ENCODE data around the gene CDH6. TPM values are rescaled to one million over a fixed set of nuclear protein-coding genes. Genes with fewer than 3 reads are reported as not detected.
"Not testable (repeated sequence)": the region's sequence is repeated elsewhere in the genome, so short reads cannot be mapped to it uniquely, and the experiment has no call there.

Gene CDH6
- total and polyA plus RNA-seq, 10 donors = 0.11 to 2.7 (median 0.60) TPM

DNA sequence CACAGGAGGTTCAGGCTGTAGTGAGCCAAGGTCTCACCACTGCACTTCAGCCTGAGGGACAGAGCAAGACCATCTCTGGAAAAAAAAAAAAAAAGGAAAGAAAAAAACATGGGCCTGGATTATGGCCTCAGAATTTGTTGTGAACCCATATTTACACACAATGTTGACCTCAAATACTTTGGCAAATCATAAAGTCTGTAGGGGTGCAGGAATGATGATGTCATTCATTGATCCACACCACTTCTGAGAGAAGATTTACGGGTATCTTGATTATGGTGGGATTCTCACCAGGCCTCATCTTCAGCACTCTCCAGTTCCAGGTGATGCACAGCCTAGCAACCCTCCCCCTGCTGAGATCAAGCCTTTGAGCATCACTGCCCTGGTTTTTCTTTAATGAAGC, 156.9 kb downstream of the CDH6 start:
- no peaks in the 10 kb centered on the region for H3K36me3 ChIP-seq
- no peaks in the 10 kb centered on the region for H3K4me1 ChIP-seq
- no peak overlapping the region for H3K4me3 ChIP-seq
- TF ChIP-seq POLR2AphosphoS5 (IDR thresholded peaks at IDR 0.05) (no peak), POLR2A (IDR thresholded peaks at IDR 0.05) (no peak), CTCF (IDR thresholded peaks at IDR 0.05 in 8 of 11, conservative IDR thresholded peaks at IDR 0.05 in 3 of 11) (no peak)
- H3K9me3 ChIP-seq = peaks cover 0 to 4% (median under 1%) of the 10 kb centered on the region in 8 donors
- H3K27ac ChIP-seq = no peak overlapping the region
- 83 to 95% (median 94%) methylated on average over 1 of the region's 1 CpG for WGBS, 5 donors
- intact Hi-C loops (cut with DNase I; ENCODE audit: low total_unique reads) = no loop called here
- H3K27me3 ChIP-seq (replicated peaks in 1 of 7) = peaks cover 0 to 6% (median 0%) of the 10 kb centered on the region in 7 donors
- DNase-seq = no peak

- 50 to 78% (median 72%) methylated on average over 3 of the region's 3 CpGs for WGBS, 5 donors
- DNase-seq = no peak
- Histone ChIP-seq H3K36me3 (no peaks in the 10 kb centered on the region), H3K4me1 (no peaks in the 10 kb centered on the region), H3K27me3 (replicated peaks in 1 of 7) (peaks cover 0 to 4% (median 0%) of the 10 kb centered on the region in 7 donors), H3K9me3 (peaks cover 0 to 16% (median 5%) of the 10 kb centered on the region in 8 donors), H3K4me3 (no peak overlapping the region), H3K27ac (no peak overlapping the region)
- no peak for TF ChIP-seq POLR2AphosphoS5 (IDR thresholded peaks at IDR 0.05)
- no peak for TF ChIP-seq POLR2A (IDR thresholded peaks at IDR 0.05)
- no peak for TF ChIP-seq CTCF (IDR thresholded peaks at IDR 0.05 in 8 of 11, conservative IDR thresholded peaks at IDR 0.05 in 3 of 11)
- intact Hi-C loops (cut with DNase I; ENCODE audit: low total_unique reads) = no loop called here
Observed at GRCh38 chr5:31355337-31355736, 161.9 kb downstream of the CDH6 start.

DNA sequence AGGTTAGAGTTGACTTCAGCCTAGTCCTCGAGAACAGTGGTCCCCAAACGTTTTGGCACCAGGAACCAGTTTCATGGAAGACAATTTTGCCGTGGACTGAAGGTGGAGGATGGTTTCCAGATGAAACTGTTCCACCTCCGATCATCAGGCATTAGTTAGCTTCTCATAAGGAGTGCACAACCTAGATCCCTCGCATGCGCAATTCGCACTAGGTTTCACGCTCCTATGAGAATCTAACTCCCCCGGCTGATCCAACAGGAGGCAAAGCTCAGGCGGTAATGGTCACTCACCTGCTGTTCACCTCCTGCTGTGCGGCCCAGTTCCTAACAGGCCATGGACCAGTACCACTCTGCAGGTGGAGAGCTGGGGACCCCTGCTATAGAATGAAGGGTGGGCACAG, 163.6 kb downstream of the CDH6 start:
- intact Hi-C loops (cut with DNase I; ENCODE audit: low total_unique reads) = no loop called here
- Histone ChIP-seq H3K4me3 (no peak overlapping the region), H3K36me3 (no peaks in the 10 kb centered on the region), H3K9me3 (peaks cover 0 to 16% (median 5%) of the 10 kb centered on the region in 8 donors), H3K27me3 (replicated peaks in 1 of 7) (peaks cover 0 to 4% (median 0%) of the 10 kb centered on the region in 7 donors), H3K4me1 (no peaks in the 10 kb centered on the region), H3K27ac (no peak overlapping the region)
- no peak for TF ChIP-seq POLR2A (IDR thresholded peaks at IDR 0.05)
- WGBS, 5 donors = 74 to 89% (median 88%) methylated on average over 10 to 11 of the region's 11 CpGs
- DNase-seq = no peak

DNA sequence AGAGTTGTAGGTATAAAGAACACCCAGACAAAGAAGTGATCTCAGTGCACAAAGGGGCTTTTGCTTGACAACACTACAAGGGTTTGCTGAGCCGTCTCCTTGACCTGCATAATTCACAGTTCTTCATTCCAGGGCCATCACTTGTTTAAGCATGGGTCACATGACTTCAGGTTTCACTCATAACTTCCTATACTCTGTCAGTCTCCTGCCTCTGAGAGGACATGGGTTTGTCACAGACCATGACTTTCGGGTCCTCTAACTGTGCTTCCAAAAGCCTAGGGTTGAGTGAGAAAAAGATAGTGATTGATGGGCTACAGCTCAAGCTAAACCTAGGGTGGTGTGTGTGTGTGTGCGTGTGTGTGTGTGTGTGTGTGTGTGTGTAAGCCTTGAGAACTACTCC, 166.4 kb downstream of the CDH6 start:
- no peak for DNase-seq
- H3K4me3 ChIP-seq = no peak overlapping the region
- intact Hi-C loops (cut with DNase I; ENCODE audit: low total_unique reads) = no loop called here
- no peaks in the 10 kb centered on the region for H3K27me3 ChIP-seq (replicated peaks in 1 of 7)
- WGBS, 5 donors = 55 to 73% (median 66%) methylated on average over 3 of the region's 3 CpGs
- no peaks in the 10 kb centered on the region for H3K4me1 ChIP-seq
- H3K36me3 ChIP-seq = no peaks in the 10 kb centered on the region
- TF ChIP-seq POLR2AphosphoS5 (IDR thresholded peaks at IDR 0.05) = no peak
- TF ChIP-seq POLR2A (IDR thresholded peaks at IDR 0.05) = no peak
- no peak for TF ChIP-seq CTCF (IDR thresholded peaks at IDR 0.05 in 8 of 11, conservative IDR thresholded peaks at IDR 0.05 in 3 of 11)
- H3K27ac ChIP-seq = no peak overlapping the region
- peaks cover 0 to 16% (median 5%) of the 10 kb centered on the region in 8 donors for H3K9me3 ChIP-seq

- H3K4me1 ChIP-seq = no peaks in the 10 kb centered on the region
- H3K36me3 ChIP-seq = no peaks in the 10 kb centered on the region
- no peaks in the 10 kb centered on the region for H3K27me3 ChIP-seq (replicated peaks in 1 of 7)
- no peak overlapping the region for H3K27ac ChIP-seq
- peaks cover 0 to 4% (median 0%) of the 10 kb centered on the region in 8 donors for H3K9me3 ChIP-seq
- WGBS, 5 donors = 63 to 84% (median 77%) methylated on average over 1 of the region's 1 CpG
- no peak for DNase-seq
- H3K4me3 ChIP-seq = no peak overlapping the region
- TF ChIP-seq POLR2A (IDR thresholded peaks at IDR 0.05) = no peak
- intact Hi-C loops (cut with DNase I; ENCODE audit: low total_unique reads) = no loop called here
Observed at GRCh38 chr5:31361234-31361633, 167.7 kb downstream of the CDH6 start.

DNA sequence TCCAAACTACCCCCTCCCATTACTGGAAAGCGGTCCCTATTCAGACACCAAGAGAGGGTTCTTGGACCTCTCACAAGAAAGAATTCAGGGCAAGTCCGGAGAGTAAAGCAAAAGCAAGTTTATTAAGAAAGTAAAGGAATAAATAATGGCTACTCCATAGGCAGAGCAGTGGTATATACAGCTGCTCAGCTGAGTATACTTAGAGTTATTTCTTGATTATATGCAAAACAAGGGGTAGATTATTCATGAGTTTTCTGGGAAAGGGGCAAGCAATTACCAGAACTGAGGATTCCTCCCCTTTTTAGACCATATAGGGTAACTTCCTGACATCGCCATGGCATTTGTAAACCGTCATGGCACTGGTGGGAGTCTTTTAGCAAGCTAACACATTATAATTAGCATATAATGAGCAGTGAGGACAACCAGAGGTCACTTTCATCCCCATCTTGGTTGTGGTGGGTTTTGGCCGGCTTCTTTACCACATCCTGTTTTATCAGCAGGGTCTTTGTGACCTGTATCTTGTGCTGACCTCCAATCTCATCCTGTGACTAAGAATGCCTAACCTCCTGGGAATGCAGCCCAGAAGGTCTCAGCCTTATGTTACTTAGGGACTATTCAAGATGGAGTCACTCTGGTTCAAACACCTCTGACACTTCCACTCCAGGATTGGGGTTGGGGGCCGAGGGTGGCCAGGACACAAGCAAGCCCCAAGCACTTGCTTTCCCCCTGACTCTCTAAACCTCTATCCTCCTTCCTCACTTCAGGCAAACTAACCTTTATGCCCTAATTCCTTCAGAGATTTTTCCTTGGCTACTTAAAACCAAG, 168.4 kb downstream of the CDH6 start:
- WGBS, 5 donors = 70 to 82% (median 77%) methylated on average over 6 of the region's 6 CpGs
- H3K9me3 ChIP-seq; H3K36me3 ChIP-seq; H3K27ac ChIP-seq; H3K27me3 ChIP-seq (replicated peaks in 1 of 7); H3K4me1 ChIP-seq; H3K4me3 ChIP-seq; intact Hi-C loops (cut with DNase I; ENCODE audit: low total_unique reads); DNase-seq: not testable (repeated sequence)

Measured in spleen (tissue), 11 donors.